Type B pancreatic cell (in vitro differentiated cells): ENCODE results near the gene MAPK11. TPM values are rescaled to one million over a fixed set of nuclear protein-coding genes. Genes with fewer than 3 reads are reported as not detected.
A peak's percentile ranks its signal among the peaks of the same experiment; 100 is the strongest.

Source experiments
- DNase-seq: peaks from one replicate; pipeline ENCODE4 v3.0.0; 2021; ENCODE audit warnings: mixed read lengths; ENCODE audit not compliant: unreplicated experiment; ENCODE audit errors: extremely low spot score
- H3K27ac Mint-ChIP-seq: 2 replicates; pipeline ENCODE4 v1.8.0; 2021; ENCODE audit warnings: mild to moderate bottlenecking, mixed read lengths
- H3K27me3 Mint-ChIP-seq: 2 replicates; pipeline ENCODE4 v1.8.0; 2021; ENCODE audit warnings: mixed read lengths
- H3K36me3 Mint-ChIP-seq: 2 replicates; pipeline ENCODE4 v1.8.0; 2021; ENCODE audit warnings: mixed read lengths
- H3K4me1 Mint-ChIP-seq: one replicate; pipeline ENCODE4 v1.8.0; 2021; ENCODE audit warnings: mixed read lengths; ENCODE audit not compliant: unreplicated experiment
- H3K4me3 Mint-ChIP-seq: 2 replicates; pipeline ENCODE4 v1.8.0; 2021; ENCODE audit warnings: mild to moderate bottlenecking, mixed read lengths
- H3K9me3 Mint-ChIP-seq: 2 replicates; pipeline ENCODE4 v1.8.0; 2021; ENCODE audit warnings: mixed read lengths
- CTCF ChIP-seq: fragments of 200-600 bp; sonication (generic); conservative IDR thresholded peaks from 2 replicates; pipeline ENCODE4 v1.5.0; 2021; ENCODE audit warnings: antibody characterized with exemption, mild to moderate bottlenecking
- total RNA-seq: library from RNA; stranded (reverse); gene quantifications from 2 replicates; pipeline ENCODE4 v1.2.1, GENCODE V29; 2021; ENCODE audit warnings: low replicate concordance

Gene MAPK11
- total RNA-seq, 1 donor from 2014 or later = 7.4 TPM

DNA sequence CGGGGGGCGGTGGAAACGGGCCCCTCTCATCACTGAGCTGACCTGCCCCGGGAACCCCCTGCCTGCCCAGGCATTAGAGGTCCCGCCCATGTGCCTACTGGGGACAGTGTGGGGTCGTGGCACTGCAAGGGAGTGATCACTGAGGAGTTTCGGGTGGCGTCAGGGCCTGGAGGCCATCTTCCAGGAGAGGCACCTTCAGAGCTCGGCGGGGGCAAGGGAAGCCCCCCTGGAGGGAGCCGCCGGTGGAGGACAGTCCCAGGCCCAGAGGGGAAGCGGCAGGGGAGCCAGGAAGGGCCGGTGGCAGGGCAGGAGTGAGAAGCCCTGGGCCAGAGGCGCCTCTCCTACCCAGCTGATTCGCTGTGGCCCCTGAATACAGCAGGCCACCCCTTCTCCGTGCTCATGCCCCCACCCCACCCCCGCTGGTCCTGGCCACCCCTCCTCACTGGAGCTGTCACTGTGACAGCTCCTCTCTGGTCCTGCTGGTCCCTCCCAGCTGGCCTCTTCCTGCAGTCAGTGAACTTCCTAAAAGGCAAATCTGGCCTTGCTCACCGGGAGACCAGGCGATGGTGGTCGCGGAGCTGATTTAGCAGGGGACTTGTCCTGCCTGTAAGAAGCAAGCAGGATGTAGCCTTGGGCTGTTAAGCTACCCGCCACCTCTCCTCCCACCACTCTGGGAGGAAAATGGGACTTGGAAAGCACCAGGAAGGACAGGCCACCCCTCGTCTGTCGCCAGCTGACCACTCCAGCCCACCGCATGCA, 2.0 kb upstream of the MAPK11 start:
- Mint-ChIP-seq H3K36me3 (peaks cover 6% of the 10 kb centered on the region), H3K4me3 (peak overlapping the region; percentile 55), H3K27ac (peak overlapping the region; percentile 65), H3K27me3 (peaks cover 12% of the 10 kb centered on the region), H3K4me1 (no peaks in the 10 kb centered on the region), H3K9me3 (no peaks in the 10 kb centered on the region)
- peak; percentile 23 for TF ChIP-seq CTCF
- DNase-seq = no peak

DNA sequence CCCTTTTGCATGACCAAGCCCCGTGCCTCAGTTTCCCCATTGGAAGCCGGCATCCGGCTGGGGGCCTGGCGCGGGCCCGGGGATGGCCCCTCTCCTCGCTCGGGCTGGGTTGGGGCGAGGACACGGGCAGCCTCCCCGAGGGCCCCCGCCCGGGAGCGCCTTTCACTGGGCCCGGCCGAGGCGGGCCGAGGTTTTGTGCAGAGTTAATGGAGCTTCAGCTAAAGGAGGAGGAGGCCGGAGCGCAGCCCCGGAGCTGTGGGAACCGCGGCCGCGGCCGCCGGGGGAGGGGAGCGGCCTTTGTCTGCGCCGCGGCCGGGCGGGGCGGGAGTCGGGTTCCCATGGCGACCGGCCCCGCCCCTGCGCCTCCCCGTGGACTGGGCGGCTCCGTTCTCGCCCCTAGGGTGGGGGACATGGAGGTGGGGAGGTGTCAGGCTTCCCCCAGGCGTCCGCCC, 1.4 kb upstream of the MAPK11 start:
- Mint-ChIP-seq H3K27me3 (peaks cover 12% of the 10 kb centered on the region), H3K27ac (no peak overlapping the region), H3K9me3 (no peaks in the 10 kb centered on the region), H3K4me1 (no peaks in the 10 kb centered on the region), H3K36me3 (peaks cover 6% of the 10 kb centered on the region), H3K4me3 (no peak overlapping the region)
- TF ChIP-seq CTCF = peak; percentile 25
- no peak for DNase-seq

DNA sequence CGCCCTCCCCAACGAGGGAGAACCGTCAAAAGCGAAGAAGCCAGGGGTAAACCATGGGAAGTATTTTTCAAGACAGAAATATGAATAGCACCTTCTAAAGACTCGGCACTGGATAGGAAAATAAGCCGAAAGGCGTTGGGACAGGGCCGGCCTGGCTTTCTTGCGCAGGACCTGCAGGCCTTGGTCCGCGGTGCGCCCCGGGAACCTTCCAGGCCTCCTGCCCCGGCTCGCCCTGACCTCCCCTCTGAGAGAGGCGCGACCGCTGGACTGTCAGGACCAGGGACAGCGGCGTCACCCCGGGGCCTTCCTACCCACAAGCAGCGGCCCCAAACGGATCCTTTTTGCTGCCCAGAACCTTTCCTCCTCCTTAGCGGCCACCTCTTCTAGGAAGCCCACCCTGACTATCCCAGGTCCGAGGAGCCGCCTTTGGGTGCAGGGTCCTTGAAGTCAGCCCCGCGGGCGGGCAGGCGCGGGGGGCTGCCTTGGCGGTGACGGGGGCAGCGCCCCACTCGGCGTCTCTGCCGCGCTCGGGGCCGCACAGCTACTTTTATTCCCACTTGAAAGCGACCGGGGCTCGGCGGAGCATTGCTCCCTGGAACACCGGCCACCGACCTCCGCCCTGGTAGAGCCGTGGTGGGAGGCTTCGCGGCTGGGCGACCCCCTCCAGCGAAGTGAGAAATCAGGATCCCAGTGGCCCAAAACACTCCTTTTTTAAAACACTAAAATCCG, 650 bp upstream of the MAPK11 start:
- DNase-seq = no peak
- Mint-ChIP-seq H3K27ac (peak overlapping the region; percentile 36), H3K27me3 (peaks cover 15% of the 10 kb centered on the region), H3K4me3 (peak overlapping the region; percentile 80), H3K36me3 (peaks cover 6% of the 10 kb centered on the region), H3K9me3 (no peaks in the 10 kb centered on the region), H3K4me1 (no peaks in the 10 kb centered on the region)
- TF ChIP-seq CTCF = no peak

DNA sequence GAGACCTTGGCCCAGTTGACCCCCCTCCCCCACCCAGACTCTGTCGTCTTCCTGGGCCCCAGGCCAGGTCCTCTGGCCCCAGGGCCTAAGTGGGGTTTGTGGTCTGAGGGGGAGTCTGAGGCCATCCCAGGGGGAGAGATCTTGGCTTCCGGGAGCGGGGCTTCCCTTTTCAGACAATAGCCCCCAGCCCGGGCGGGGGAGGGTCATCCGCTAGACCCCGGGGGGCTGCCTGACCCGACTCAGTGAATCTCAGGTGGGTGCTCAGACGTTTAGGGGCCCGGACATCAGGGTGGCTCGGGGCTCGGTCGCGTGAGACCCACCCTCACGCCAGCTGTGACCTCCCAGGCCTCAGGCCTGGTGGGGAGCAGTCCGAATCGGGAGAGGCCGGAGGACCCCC, 609 bp downstream of the MAPK11 start:
- Mint-ChIP-seq H3K27me3 (peaks cover 19% of the 10 kb centered on the region), H3K4me3 (peak overlapping the region; percentile 71), H3K36me3 (peaks cover 6% of the 10 kb centered on the region), H3K4me1 (no peaks in the 10 kb centered on the region), H3K27ac (no peak overlapping the region), H3K9me3 (no peaks in the 10 kb centered on the region)
- no peak for DNase-seq
- no peak for TF ChIP-seq CTCF

- Mint-ChIP-seq H3K27ac (no peak overlapping the region), H3K27me3 (peaks cover 23% of the 10 kb centered on the region), H3K4me3 (peak overlapping the region; percentile 65), H3K36me3 (peaks cover under 1% of the 10 kb centered on the region), H3K4me1 (no peaks in the 10 kb centered on the region), H3K9me3 (no peaks in the 10 kb centered on the region)
- no peak for TF ChIP-seq CTCF
- DNase-seq = no peak
Measured at GRCh38 chr22:50268655-50269113, 1.5 kb downstream of the MAPK11 start.
